ENCODE data around the gene CYB561A3. TPM values are rescaled to one million over a fixed set of nuclear protein-coding genes. Genes with fewer than 3 reads are reported as not detected.
A peak's percentile ranks its signal among the peaks of the same experiment; 100 is the strongest.

Gene CYB561A3
- total and polyA plus RNA-seq, 7 donors, result 7.7 to 25.1 (median 15.5) TPM

DNA sequence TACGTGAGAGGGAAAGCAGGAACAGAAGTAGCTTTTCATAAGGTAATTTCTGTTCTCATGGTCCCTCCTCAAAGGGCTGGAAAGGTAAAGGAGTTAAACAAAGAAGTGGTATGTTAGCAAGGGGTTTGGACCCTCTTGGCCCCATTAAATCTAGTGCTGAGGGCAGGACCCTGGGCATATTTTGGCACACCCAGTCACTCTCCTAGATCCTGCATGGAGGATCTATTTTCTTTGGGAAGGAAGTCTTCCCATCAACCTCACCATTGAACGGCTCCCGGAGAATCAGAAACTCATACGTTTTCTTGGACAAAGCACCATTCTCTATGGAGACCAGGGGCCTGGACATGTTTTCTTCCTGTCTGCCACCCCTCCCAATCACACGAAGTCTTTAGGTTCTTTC lies 42.4 kb upstream of the CYB561A3 start:
- H3K27ac ChIP-seq, result no peak overlapping the region
- TF ChIP-seq, protein P1, sequence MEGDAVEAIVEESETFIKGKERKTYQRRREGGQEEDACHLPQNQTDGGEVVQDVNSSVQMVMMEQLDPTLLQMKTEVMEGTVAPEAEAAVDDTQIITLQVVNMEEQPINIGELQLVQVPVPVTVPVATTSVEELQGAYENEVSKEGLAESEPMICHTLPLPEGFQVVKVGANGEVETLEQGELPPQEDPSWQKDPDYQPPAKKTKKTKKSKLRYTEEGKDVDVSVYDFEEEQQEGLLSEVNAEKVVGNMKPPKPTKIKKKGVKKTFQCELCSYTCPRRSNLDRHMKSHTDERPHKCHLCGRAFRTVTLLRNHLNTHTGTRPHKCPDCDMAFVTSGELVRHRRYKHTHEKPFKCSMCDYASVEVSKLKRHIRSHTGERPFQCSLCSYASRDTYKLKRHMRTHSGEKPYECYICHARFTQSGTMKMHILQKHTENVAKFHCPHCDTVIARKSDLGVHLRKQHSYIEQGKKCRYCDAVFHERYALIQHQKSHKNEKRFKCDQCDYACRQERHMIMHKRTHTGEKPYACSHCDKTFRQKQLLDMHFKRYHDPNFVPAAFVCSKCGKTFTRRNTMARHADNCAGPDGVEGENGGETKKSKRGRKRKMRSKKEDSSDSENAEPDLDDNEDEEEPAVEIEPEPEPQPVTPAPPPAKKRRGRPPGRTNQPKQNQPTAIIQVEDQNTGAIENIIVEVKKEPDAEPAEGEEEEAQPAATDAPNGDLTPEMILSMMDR (IDR thresholded peaks at IDR 0.05), result no peak
- WGBS, 3 donors, result 71 to 82% (median 74%) methylated on average over 5 of the region's 5 CpGs
- H3K27me3 ChIP-seq (ENCODE audit: insufficient read depth in 3 of 3, low read length in 2 of 3), result no peaks in the 10 kb centered on the region
- no peak for DNase-seq
- no peak overlapping the region for H3K4me3 ChIP-seq
- H3K9me3 ChIP-seq, result no peaks in the 10 kb centered on the region
- ATAC-seq, result no peak
- intact Hi-C loops (cut with DNase I), result no loop called here
- H3K4me1 ChIP-seq, result peaks cover 4% of the 10 kb centered on the region
- H3K36me3 ChIP-seq (ENCODE audit: insufficient read depth in 1 of 2, low read depth in 1 of 2), result peaks cover 24 to 97% of the 10 kb centered on the region in 2 donors

DNA sequence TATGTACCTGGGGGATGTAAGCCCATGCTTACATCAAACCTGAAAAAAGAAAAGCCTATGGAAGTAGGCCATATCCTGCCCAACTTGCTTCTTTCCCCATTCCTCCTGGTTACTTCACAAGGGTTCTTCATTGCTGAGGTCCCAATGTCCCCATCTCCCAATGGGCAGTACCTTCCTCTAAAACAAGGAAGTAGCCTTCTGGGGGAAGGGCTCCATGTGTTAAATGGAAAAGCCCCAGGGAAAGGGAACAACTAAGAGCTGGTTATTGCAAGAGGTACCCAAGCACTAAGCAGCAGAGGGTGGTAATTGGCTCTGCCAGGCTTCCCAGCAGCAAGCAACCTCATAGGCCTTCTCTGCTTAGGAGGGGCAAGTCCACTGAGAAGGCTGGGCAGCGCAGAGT lies 42.0 kb upstream of the CYB561A3 start:
- ATAC-seq, result no peak
- H3K4me1 ChIP-seq, result peaks cover 4% of the 10 kb centered on the region
- no peaks in the 10 kb centered on the region for H3K9me3 ChIP-seq
- peaks cover 24 to 97% of the 10 kb centered on the region in 2 donors for H3K36me3 ChIP-seq (ENCODE audit: insufficient read depth in 1 of 2, low read depth in 1 of 2)
- intact Hi-C loops (cut with DNase I), result no loop called here
- H3K27me3 ChIP-seq (ENCODE audit: insufficient read depth in 3 of 3, low read length in 2 of 3), result no peaks in the 10 kb centered on the region
- H3K4me3 ChIP-seq, result no peak overlapping the region
- no peak for DNase-seq
- 92 to 100% (median 93%) methylated on average over 1 of the region's 1 CpG for WGBS, 3 donors
- H3K27ac ChIP-seq, result no peak overlapping the region
- TF ChIP-seq, protein P1 (IDR thresholded peaks at IDR 0.05), result no peak

DNA sequence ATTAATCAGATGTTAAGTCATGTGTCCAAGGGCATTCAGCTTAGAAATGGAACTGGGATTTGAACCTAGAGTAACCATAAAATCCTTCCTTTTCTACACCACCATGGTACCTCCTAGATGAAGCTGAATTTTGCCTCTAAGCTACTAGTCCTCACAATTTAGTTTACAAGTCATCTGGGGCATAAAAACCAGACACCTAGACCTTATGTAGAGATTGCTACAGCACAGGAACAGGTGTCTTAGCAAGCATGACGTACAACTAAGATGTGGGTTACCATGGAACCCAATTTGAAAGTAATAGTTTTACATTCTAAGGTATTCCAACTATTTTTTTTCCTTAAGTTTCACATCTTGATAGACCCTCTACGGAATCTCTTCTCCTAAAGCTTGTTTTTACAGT lies 39.9 kb upstream of the CYB561A3 start:
- Histone ChIP-seq H3K4me1 (peaks cover 4% of the 10 kb centered on the region), H3K9me3 (no peaks in the 10 kb centered on the region), H3K27ac (no peak overlapping the region), H3K36me3 (ENCODE audit: insufficient read depth in 1 of 2, low read depth in 1 of 2) (peaks cover 20 to 97% of the 10 kb centered on the region in 2 donors), H3K27me3 (ENCODE audit: insufficient read depth in 3 of 3, low read length in 2 of 3) (no peaks in the 10 kb centered on the region), H3K4me3 (no peak overlapping the region)
- intact Hi-C loops (cut with DNase I), result no loop called here
- TF ChIP-seq, protein P1 (IDR thresholded peaks at IDR 0.05), result no peak
- WGBS, 3 donors, result 90 to 95% (median 93%) methylated on average over 2 of the region's 2 CpGs
- ATAC-seq (no peak), DNase-seq (no peak)

DNA sequence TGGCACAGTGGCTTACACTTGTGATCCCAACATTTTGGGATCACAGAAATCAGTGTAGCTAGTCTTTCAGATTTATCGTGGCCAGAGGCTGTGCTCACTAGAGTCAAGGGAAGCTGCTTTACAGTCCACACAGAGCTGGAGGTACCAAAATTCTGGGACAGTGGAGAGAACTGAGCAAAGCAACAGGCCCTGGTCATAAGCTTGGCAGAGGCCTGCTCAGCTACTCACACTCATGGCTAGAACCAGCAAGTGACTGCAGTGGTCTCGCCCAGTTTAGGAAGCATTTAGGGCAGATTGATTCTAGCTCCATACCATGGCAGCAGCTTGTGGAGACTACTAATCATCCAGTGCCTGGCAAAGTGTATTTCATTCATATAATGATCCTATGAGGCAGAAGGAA lies 39.5 kb upstream of the CYB561A3 start:
- Histone ChIP-seq H3K9me3 (no peaks in the 10 kb centered on the region), H3K4me3 (no peak overlapping the region), H3K36me3 (ENCODE audit: insufficient read depth in 1 of 2, low read depth in 1 of 2) (peaks cover 20 to 97% of the 10 kb centered on the region in 2 donors), H3K27ac (no peak overlapping the region), H3K27me3 (ENCODE audit: insufficient read depth in 3 of 3, low read length in 2 of 3) (no peaks in the 10 kb centered on the region), H3K4me1 (peaks cover 3% of the 10 kb centered on the region)
- TF ChIP-seq, protein P1 (IDR thresholded peaks at IDR 0.05), result no peak
- intact Hi-C loops (cut with DNase I), result no loop called here
- ATAC-seq, result peak in 1 of 4 donors; percentile 13
- 83 to 89% (median 85%) methylated on average over 2 of the region's 2 CpGs for WGBS, 3 donors
- no peak for DNase-seq

GRCh38 chr11:61392981-61393595 lies 31.4 kb upstream of the CYB561A3 start:
- peak in 2 of 4 donors; percentile 36 to 39 for ATAC-seq
- no peaks in the 10 kb centered on the region for H3K9me3 ChIP-seq
- intact Hi-C loops (cut with DNase I), result no loop called here
- WGBS, 3 donors, result 0 to 2% (median 2%) methylated on average over 15 of the region's 15 CpGs
- peaks cover 8% of the 10 kb centered on the region for H3K4me1 ChIP-seq
- H3K27ac ChIP-seq, result peak overlapping the region; percentile 89
- DNase-seq, result no peak
- TF ChIP-seq, protein P1 (IDR thresholded peaks at IDR 0.05), result no peak
- H3K4me3 ChIP-seq, result peak overlapping the region; percentile 93
- peaks cover 5 to 46% of the 10 kb centered on the region in 2 donors for H3K36me3 ChIP-seq (ENCODE audit: insufficient read depth in 1 of 2, low read depth in 1 of 2)
- H3K27me3 ChIP-seq (ENCODE audit: insufficient read depth in 3 of 3, low read length in 2 of 3), result no peaks in the 10 kb centered on the region

Measured in psoas muscle (tissue), 8 donors.